ENCODE measurements around the gene TRAF3. TPM values are rescaled to one million over a fixed set of nuclear protein-coding genes. Genes with fewer than 3 reads are reported as not detected.

TRAF3 gene
- total and polyA plus RNA-seq, 10 donors = 11.1 to 61.5 (median 39.1) TPM

DNA sequence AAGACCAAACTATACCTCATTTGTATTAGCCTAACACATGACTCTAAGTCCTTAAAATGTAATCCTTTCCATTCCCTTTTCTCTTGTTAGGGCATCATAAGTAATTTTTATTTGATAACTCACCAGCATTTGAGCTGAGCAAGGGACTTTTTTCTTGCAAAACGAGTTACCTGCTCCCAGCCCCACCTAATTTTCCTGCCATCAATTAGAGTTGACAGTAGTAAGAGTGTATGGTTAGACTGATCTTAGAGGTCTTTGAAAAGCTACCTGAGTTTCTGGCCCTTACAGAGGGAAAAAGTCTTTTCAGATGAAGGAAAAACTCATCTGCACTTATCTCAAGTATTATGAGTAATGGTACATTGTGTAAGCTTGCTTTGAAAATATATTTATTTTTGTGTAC, 111.5 kb downstream of the TRAF3 start:
- DNase-seq = no peak
- 68 to 93% (median 76%) methylated on average over 1 of the region's 1 CpG for WGBS, 5 donors
- H3K27me3 ChIP-seq (replicated peaks in 1 of 7) = no peaks in the 10 kb centered on the region
- no peaks in the 10 kb centered on the region for H3K9me3 ChIP-seq
- H3K36me3 ChIP-seq = peaks cover 3 to 100% (median 75%) of the 10 kb centered on the region in 6 donors
- TF ChIP-seq, protein P1, sequence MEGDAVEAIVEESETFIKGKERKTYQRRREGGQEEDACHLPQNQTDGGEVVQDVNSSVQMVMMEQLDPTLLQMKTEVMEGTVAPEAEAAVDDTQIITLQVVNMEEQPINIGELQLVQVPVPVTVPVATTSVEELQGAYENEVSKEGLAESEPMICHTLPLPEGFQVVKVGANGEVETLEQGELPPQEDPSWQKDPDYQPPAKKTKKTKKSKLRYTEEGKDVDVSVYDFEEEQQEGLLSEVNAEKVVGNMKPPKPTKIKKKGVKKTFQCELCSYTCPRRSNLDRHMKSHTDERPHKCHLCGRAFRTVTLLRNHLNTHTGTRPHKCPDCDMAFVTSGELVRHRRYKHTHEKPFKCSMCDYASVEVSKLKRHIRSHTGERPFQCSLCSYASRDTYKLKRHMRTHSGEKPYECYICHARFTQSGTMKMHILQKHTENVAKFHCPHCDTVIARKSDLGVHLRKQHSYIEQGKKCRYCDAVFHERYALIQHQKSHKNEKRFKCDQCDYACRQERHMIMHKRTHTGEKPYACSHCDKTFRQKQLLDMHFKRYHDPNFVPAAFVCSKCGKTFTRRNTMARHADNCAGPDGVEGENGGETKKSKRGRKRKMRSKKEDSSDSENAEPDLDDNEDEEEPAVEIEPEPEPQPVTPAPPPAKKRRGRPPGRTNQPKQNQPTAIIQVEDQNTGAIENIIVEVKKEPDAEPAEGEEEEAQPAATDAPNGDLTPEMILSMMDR (IDR thresholded peaks at IDR 0.05 in 8 of 11, conservative IDR thresholded peaks at IDR 0.05 in 3 of 11) = no peak
- TF ChIP-seq POLR2AphosphoS5 (IDR thresholded peaks at IDR 0.05) (no peak), POLR2A (IDR thresholded peaks at IDR 0.05) (no peak)
- H3K27ac ChIP-seq = no peak overlapping the region
- intact Hi-C loops (cut with DNase I; ENCODE audit: low total_unique reads) = no loop called here
- no peak overlapping the region for H3K4me3 ChIP-seq
- H3K4me1 ChIP-seq = no peaks in the 10 kb centered on the region

DNA sequence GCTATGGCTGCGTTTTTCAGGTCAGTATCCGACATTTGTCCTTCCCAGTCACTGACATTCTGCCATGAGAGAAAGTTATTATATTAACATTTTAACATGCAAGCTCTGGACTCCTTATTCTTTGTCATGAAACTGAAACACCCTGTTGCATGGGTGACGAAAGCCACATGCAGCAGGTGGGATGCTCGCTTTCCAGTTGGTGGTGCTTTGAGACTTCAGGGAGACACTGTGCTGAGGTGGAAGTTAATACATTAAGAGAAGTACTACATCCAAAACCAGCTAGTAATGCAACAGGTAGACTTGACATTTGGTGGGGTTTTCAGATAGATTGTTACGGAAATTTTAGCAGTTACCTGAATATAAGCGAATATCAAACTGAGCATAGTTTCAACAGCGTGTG, 112.4 kb downstream of the TRAF3 start:
- no peaks in the 10 kb centered on the region for H3K27me3 ChIP-seq (replicated peaks in 1 of 7)
- no peaks in the 10 kb centered on the region for H3K4me1 ChIP-seq
- intact Hi-C loops (cut with DNase I; ENCODE audit: low total_unique reads) = loop anchor here (10.0 kb wide), 1 partner anchor 115 kb away; the partner anchor contains the start of gene TRAF3
- WGBS, 5 donors = 94 to 98% (median 95%) methylated on average over 7 of the region's 7 CpGs
- H3K4me3 ChIP-seq = no peak overlapping the region
- no peaks in the 10 kb centered on the region for H3K9me3 ChIP-seq
- H3K36me3 ChIP-seq = peaks cover 3 to 100% (median 81%) of the 10 kb centered on the region in 6 donors
- TF ChIP-seq, protein P1 (IDR thresholded peaks at IDR 0.05 in 8 of 11, conservative IDR thresholded peaks at IDR 0.05 in 3 of 11) = no peak
- TF ChIP-seq POLR2A (IDR thresholded peaks at IDR 0.05) (no peak), POLR2AphosphoS5 (IDR thresholded peaks at IDR 0.05) (no peak)
- no peak for DNase-seq
- H3K27ac ChIP-seq = no peak overlapping the region

DNA sequence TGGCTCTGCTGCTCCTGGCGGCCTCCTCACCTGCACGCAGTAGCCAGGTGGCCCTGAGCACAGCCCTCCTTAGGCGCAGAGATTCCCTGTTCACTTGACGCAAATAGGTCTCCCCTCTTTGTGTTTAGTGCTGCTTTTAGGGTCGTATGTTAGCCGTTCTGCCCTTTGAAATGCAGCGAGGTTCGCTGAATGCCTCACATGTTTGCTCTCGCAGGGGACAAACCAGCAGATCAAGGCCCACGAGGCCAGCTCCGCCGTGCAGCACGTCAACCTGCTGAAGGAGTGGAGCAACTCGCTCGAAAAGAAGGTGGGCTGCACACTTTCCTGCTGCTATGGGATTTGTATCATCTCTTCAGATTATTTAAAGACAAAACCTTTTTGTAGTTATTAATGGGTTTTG, 113.9 kb downstream of the TRAF3 start:
- Histone ChIP-seq H3K9me3 (no peaks in the 10 kb centered on the region), H3K36me3 (peaks cover 0 to 100% (median 80%) of the 10 kb centered on the region in 6 donors), H3K4me3 (no peak overlapping the region), H3K27ac (no peak overlapping the region), H3K4me1 (no peaks in the 10 kb centered on the region), H3K27me3 (replicated peaks in 1 of 7) (no peaks in the 10 kb centered on the region)
- intact Hi-C loops (cut with DNase I; ENCODE audit: low total_unique reads) = loop anchor here (10.0 kb wide), 1 partner anchor 116 kb away; the partner anchor contains the start of gene TRAF3
- no peak for TF ChIP-seq POLR2AphosphoS5 (IDR thresholded peaks at IDR 0.05)
- TF ChIP-seq POLR2A (IDR thresholded peaks at IDR 0.05) = no peak
- TF ChIP-seq, protein P1 (IDR thresholded peaks at IDR 0.05 in 8 of 11, conservative IDR thresholded peaks at IDR 0.05 in 3 of 11) = no peak
- WGBS, 5 donors = 88 to 95% (median 91%) methylated on average over 15 of the region's 15 CpGs
- no peak for DNase-seq

DNA sequence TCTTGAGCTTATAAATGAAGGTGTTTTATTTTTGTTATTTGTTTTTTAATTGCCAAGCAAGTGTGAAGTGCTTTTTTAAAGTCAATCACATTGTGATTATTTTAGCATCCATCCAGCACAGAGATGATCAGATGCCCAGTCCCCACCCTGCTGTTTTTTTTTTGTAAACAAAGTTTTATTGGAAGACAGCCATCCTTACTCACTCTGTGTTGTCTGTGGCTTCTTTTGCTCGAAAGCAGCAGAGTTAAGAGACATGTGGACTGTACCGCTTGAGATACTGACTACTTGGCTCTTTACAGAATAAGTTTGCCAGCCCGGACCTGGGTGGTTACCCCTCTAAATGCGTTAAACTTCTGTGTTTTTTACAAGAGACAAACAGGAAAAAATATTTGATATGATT, 114.3 kb downstream of the TRAF3 start:
- Histone ChIP-seq H3K9me3 (no peaks in the 10 kb centered on the region), H3K27ac (no peak overlapping the region), H3K27me3 (replicated peaks in 1 of 7) (no peaks in the 10 kb centered on the region), H3K4me1 (no peaks in the 10 kb centered on the region), H3K4me3 (no peak overlapping the region), H3K36me3 (peaks cover 0 to 100% (median 78%) of the 10 kb centered on the region in 6 donors)
- TF ChIP-seq POLR2AphosphoS5 (IDR thresholded peaks at IDR 0.05) (no peak), POLR2A (IDR thresholded peaks at IDR 0.05) (no peak)
- TF ChIP-seq, protein P1 (IDR thresholded peaks at IDR 0.05 in 8 of 11, conservative IDR thresholded peaks at IDR 0.05 in 3 of 11) = no peak
- WGBS, 5 donors = 86 to 94% (median 93%) methylated on average over 4 of the region's 4 CpGs
- no peak for DNase-seq
- intact Hi-C loops (cut with DNase I; ENCODE audit: low total_unique reads) = loop anchor here (10.0 kb wide), 1 partner anchor 117 kb away; the partner anchor contains the start of gene TRAF3

Data from spleen (tissue), 11 donors.